ENCODE measurements around the gene PPP2R5B.
"Not testable (repeated sequence)": the region's sequence is repeated elsewhere in the genome, so short reads cannot be mapped to it uniquely, and the experiment has no call there.

The PPP2R5B gene

DNA sequence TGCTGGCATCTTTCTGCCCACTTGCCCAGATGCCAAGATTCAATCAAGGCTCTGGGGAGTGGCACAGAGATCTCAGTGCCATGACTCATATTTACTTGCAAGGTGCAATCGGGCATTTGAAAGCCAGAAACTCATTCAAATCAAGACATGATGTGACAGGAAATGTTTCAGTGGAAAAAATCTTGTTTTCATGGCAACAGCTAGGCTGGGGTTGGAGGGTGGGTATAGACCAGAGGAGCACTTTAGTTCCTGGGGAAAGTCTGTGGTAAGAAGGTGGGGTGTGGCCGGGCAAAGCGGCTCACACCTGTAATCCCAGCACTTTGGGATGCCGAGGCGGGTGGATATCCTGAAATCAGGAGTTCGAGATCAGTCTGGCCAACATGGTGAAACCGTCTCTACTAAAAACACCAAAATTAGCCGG lies 46.3 kb downstream of the PPP2R5B start:
- DNase-seq, result no peak

DNA sequence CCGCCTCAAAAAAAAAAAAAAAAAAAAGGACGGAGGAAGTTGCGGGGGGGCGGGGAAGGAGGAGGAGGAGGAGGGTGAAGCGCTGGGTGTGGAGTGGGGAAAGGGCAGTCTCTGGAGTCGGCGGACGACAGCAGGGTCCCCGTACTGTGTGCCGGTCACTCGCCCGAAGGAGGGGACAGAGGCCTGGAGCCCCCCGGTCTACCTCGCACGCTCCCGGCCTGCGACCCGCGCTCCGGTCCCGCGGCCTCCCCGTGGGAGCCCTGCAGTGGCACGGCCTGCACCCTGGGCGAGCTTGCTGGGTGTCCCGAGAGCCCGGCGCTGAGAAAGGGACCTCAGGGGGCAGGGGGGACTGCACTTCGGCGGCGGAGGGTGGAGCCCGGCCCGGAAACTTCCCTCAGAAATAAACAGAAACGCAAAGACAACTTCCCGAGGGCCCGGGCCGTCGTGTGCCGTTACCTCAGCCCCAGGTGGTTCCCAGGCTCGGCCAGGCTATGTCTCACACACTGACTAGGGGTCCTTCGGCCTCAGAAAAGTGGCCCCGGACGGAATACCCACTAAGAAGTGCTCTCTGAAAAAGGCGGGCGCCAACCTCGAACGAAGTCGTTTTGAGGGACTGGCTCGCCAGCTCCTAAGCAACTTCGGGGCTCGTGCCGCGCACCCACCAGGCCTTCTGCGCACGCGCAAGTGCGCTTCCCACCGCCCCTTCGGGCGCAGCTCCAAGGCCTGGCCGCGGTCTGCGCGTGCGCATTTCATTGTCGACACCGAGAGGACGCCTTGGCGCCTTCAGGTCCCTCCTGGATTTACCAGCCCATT lies 47.1 kb downstream of the PPP2R5B start, which contains the start of gene MAJIN:
Gene MAJIN, minus strand, starts transcription at position 688 of the 813 bp plus-strand sequence. CDS start 12,703 bp downstream, outside the sequence.
- DNase-seq, result peak in 53 of 58 donors; percentile 3 to 75 (median 37)

DNA sequence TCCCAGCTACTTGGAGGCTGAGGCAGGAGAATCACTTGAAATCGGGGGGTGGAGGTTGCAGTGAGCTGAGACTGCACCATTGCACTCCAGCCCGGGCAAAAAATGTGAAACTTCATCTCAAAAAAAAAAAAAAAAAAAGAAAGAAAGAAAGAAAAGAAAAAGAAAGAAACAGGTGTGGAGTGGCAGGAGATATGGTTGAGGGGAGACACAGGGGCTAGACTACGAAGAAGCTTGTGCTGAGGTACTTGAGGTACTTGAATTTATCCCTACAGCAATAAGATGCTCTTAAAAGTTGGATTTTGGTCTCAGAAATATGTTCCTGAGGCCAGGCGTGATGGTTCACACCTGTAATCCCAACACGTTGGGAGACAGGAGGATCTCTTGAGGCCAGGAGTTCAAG lies 49.6 kb downstream of the PPP2R5B start:
- DNase-seq, result no peak

DNA sequence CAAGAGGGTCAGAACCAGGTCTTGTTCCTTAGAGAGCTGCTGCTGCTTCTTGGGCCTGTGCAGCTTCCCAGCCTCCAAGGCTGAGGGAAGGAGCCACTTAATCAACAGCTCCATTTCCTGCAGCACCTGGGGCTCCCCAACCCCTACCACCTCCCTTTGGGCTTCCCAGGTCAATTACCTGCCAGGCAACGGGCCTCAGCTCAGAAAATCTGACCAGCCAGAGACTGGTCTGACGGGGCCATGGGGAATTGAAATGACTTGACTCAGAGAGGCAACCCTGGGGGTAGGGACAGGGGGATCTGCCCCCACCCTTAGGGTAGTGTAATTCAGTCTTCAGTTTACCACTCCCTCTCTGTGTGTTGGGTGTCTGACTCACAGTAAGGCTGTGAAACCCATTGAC lies 52.2 kb downstream of the PPP2R5B start:
- DNase-seq, result no peak

DNA sequence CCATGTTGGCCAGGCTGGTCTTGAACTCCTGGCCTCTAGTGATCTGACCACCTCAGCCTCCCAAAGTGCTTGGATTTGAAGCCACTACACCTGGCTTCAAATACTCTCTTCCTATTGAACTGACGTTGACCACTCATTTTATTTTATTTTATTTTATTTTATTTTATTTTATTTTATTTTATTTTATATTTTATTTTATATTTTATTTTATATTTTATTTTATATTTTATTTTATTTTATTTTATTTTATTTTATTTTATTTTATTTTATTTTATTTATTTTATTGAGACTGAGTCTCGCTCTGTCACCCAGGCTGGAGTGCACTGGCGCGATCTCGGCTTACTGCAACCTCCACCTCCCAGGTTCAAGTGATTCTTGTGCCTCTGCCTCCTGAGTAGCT lies 58.9 kb downstream of the PPP2R5B start:
- DNase-seq, result not testable (repeated sequence)
